Measurements from ENCODE around the gene LHPP.

LHPP gene

DNA sequence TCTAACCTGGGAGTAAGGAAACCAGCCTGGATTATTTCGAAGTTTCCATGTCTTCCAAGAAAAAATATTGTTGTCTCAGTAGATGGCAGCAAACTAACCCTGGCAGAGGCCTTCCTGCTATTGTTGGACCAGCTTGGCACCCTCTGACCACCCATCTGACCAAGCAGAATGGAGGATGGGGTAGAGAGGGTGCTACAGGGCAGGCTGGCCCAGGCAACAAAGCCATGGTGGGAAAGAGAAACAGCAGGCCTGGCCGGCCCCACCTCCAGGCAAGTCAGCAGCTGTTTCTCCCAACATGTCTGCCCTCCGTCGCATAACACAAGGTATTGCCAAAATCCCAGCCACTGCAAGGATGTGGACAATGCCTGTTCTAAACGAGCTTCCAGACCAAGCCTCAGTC, 187.6 kb downstream of the LHPP start (continued):
- TF ChIP-seq, protein P1, sequence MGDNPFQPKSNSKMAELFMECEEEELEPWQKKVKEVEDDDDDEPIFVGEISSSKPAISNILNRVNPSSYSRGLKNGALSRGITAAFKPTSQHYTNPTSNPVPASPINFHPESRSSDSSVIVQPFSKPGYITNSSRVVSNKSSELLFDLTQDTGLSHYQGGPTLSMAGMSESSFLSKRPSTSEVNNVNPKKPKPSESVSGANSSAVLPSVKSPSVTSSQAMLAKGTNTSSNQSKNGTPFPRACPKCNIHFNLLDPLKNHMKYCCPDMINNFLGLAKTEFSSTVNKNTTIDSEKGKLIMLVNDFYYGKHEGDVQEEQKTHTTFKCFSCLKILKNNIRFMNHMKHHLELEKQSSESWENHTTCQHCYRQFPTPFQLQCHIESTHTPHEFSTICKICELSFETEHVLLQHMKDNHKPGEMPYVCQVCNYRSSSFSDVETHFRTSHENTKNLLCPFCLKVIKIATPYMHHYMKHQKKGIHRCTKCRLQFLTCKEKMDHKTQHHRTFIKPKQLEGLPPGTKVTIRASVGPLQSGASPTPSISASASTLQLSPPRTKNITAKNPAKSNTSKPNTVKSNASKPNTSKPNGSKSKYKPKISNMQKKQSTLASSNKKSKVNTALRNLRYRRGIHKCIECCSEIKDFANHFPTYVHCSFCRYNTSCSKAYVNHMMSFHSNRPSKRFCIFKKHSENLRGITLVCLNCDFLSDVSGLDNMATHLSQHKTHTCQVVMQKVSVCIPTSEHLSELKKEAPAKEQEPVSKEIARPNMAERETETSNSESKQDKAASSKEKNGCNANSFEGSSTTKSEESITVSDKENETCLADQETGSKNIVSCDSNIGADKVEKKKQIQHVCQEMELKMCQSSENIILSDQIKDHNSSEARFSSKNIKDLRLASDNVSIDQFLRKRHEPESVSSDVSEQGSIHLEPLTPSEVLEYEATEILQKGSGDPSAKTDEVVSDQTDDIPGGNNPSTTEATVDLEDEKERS (tag by site-specific recombination; IDR thresholded peaks at IDR 0.05): no peak
- no peak for TF ChIP-seq ZFHX2 (tag by site-specific recombination; conservative IDR thresholded peaks at IDR 0.05)
- TF ChIP-seq OSR2 (tag by site-specific recombination; IDR thresholded peaks at IDR 0.05): no peak
- no peak for TF ChIP-seq ZNF248 (tag by site-specific recombination; IDR thresholded peaks at IDR 0.05)
- TF ChIP-seq ZSCAN16 (tag by site-specific recombination; IDR thresholded peaks at IDR 0.05): no peak
- no peak for TF ChIP-seq ZNF112 (tag by site-specific recombination; IDR thresholded peaks at IDR 0.05)
- TF ChIP-seq ZNF558 (tag by site-specific recombination; IDR thresholded peaks at IDR 0.05): no peak
- TF ChIP-seq, protein P2, sequence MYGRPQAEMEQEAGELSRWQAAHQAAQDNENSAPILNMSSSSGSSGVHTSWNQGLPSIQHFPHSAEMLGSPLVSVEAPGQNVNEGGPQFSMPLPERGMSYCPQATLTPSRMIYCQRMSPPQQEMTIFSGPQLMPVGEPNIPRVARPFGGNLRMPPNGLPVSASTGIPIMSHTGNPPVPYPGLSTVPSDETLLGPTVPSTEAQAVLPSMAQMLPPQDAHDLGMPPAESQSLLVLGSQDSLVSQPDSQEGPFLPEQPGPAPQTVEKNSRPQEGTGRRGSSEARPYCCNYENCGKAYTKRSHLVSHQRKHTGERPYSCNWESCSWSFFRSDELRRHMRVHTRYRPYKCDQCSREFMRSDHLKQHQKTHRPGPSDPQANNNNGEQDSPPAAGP (tag by site-specific recombination; IDR thresholded peaks at IDR 0.05): no peak
- TF ChIP-seq MEIS1 (CRISPR knock-in tag; IDR thresholded peaks at IDR 0.05; ENCODE audit: borderline replicate concordance): no peak
- TF ChIP-seq SCRT2 (tag by site-specific recombination; IDR thresholded peaks at IDR 0.05): no peak
- TF ChIP-seq, protein P3, sequence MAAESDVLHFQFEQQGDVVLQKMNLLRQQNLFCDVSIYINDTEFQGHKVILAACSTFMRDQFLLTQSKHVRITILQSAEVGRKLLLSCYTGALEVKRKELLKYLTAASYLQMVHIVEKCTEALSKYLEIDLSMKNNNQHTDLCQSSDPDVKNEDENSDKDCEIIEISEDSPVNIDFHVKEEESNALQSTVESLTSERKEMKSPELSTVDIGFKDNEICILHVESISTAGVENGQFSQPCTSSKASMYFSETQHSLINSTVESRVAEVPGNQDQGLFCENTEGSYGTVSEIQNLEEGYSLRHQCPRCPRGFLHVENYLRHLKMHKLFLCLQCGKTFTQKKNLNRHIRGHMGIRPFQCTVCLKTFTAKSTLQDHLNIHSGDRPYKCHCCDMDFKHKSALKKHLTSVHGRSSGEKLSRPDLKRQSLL (tag by site-specific recombination; IDR thresholded peaks at IDR 0.05): no peak

DNA sequence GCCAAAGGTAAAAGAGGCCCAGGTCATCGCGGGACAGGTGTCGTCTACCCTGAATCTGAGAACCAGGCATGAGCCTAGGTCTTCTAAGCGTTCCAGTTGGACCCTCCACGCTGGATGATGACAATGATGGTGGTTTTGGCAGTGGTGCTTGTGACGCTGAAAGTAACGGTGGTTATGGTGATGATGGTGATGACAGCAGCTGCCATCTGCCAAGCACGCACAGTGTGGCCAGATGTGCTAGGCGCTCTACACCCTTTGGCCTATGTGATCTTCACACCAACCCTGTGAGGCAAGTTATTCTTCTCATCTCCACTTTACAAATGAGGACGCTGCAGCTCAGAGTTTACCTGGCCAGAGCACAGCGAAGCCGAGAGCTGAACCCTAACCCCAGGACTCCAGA, 188.6 kb downstream of the LHPP start:
- no peak for TF ChIP-seq SP2 (tag by site-specific recombination; IDR thresholded peaks at IDR 0.05)
- no peak for TF ChIP-seq ZNF169 (tag by site-specific recombination; IDR thresholded peaks at IDR 0.05)
- TF ChIP-seq ZNF660 (tag by site-specific recombination; IDR thresholded peaks at IDR 0.05): no peak
- TF ChIP-seq GLI4 (tag by site-specific recombination; IDR thresholded peaks at IDR 0.05): no peak
- TF ChIP-seq ZNF23 (tag by site-specific recombination; IDR thresholded peaks at IDR 0.05; ENCODE audit: borderline replicate concordance): no peak
- no peak for TF ChIP-seq ZNF433 (tag by site-specific recombination; IDR thresholded peaks at IDR 0.05; ENCODE audit: low read depth)
- TF ChIP-seq ZNF302 (tag by site-specific recombination; IDR thresholded peaks at IDR 0.05; ENCODE audit: low read depth): no peak
- TF ChIP-seq ZNF423 (tag by site-specific recombination; IDR thresholded peaks at IDR 0.05): no peak
- TF ChIP-seq ZNF776 (tag by site-specific recombination; IDR thresholded peaks at IDR 0.05; ENCODE audit: borderline replicate concordance): no peak
- no peak for TF ChIP-seq YY1 (tag by site-specific recombination; IDR thresholded peaks at IDR 0.05)
- TF ChIP-seq ZFP3 (tag by site-specific recombination; IDR thresholded peaks at IDR 0.05; ENCODE audit: low read depth): no peak
- no peak overlapping the region for H3K27ac ChIP-seq (ENCODE audit: extremely low read depth, low read depth, low read length)
- H3K4me1 ChIP-seq (ENCODE audit: control insufficient read depth, insufficient read depth, low read length): no peaks in the 10 kb centered on the region
- H3K4me3 ChIP-seq (ENCODE audit: low read depth, low read length): no peak overlapping the region
- CTCF ChIA-PET: no interaction called here
- peaks cover 0 to under 1% of the 10 kb centered on the region in 2 experiments; a peak in 1 of 3 replicates for H3K36me3 ChIP-seq (ENCODE audit: control insufficient read depth in 2 of 2, insufficient read depth in 1 of 2, low read length in 2 of 2)
- POLR2A ChIA-PET: no interaction called here
- H3K9me3 ChIP-seq (ENCODE audit: control insufficient read depth, insufficient read depth, low read depth, low read length): no peaks in the 10 kb centered on the region
